HG03520 (cell line): ENCODE data around the gene BUD31.
"Not testable (repeated sequence)": the region's sequence is repeated elsewhere in the genome, so short reads cannot be mapped to it uniquely, and the experiment has no call there.

ENCODE experiments used
- ATAC-seq: cut with Tn5 transposase; IDR thresholded peaks from one replicate; pipeline ENCODE4 v1.9.1; 2021; ENCODE audit warnings: mild to moderate bottlenecking, moderate library complexity; ENCODE audit not compliant: unreplicated experiment

The BUD31 gene

DNA sequence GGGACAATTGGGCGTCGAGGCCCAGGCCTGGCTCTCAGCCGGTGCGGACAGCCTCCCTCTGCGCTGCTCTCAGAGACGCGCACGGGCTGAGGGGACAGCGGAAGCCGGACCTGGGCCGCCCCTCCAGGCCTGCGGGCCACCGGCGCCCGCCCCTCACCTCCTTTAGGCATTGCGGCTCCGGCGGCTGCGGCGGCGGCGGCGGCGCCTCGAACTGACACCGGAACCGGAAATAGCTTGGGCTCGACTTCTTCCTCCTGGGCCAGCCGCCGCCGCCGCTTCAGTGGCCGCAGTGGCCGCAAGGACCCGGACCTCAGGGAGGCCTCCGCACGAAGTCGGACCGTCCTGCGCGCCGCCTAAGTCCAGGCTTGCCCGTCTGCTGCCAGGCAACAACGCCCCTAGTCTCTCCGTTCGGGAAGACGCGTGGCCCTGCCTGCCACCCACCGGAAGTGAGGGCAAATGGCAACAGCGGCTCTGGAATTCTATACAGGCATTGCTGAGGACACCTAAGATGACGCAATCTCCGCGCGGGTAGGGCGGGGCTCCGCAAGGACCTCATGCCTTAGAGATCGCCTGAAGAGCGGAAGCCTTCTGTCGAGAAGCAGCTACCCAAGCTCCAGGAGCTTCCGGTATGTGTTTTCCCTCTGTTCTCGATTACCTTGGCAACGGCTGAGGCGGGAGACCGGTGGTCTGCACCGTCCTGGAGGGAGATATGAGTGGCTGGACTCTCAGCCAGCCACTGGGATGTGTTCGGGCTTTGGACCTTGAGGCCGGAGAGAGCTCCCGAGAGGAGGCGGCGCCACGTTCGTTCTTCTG, at the start of gene BUD31, which contains the start of gene PDAP1:
Gene BUD31, plus strand, starts transcription at position 591 of the 813 bp plus-strand sequence. CDS start 2,124 bp downstream, outside the sequence.
Gene PDAP1, minus strand, starts transcription at position 219 of the 813 bp plus-strand sequence. Its CDS starts 49 bp downstream, at position 170.
- ATAC-seq = peak; percentile 75

DNA sequence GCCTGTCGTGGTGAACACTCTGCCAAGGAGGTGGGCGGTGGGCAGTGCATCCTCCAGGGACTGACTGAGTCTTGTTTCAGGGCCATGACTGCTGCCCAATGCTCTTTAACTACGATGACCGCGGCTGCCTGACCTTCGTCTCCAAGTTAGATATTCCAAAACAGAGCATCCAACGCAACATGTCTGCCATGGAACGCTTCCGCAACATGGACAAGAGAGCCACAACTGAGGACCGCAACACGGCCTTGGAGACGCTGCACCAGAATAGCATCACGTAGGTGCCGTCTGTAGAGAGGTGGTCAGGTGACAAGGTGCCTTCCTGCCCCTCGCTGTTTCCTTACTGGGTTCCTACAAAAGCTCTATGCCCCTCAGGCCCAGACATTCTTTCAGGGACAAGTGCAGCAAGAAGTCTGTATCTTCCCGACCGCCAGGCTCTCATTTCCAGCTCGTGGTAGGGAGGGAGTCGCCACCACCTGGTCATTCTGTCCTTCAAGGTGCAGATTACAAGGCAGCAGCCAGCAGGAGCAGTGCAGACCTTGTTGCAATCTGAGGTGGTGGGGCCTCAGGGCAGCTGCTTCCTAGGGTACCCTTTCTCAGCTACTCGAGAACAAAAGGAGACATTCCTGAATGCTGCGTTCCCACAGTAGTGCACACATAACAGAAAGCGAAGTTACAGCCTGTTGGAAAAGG, 49.2 kb upstream of the BUD31 start:
- ATAC-seq = no peak

DNA sequence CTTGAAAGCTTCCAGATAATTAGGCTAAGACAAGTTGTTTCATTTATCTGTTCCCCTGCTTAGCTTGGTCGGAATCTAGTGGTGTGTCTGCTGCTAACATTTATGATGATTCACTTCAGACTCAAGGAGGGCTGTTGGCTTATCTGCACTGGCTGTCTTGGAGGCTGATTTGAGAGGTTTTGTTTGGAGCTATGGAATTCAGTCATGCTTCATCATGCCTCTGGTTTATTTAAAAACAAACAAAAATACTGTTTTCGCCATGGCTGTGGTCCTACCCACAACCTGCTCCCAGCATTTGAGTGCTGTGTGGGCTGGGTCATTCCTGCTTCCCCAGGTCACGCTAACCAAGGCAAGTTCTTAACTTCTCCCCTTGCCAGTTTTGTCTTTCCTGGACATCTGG, 46.0 kb upstream of the BUD31 start:
- ATAC-seq = no peak

DNA sequence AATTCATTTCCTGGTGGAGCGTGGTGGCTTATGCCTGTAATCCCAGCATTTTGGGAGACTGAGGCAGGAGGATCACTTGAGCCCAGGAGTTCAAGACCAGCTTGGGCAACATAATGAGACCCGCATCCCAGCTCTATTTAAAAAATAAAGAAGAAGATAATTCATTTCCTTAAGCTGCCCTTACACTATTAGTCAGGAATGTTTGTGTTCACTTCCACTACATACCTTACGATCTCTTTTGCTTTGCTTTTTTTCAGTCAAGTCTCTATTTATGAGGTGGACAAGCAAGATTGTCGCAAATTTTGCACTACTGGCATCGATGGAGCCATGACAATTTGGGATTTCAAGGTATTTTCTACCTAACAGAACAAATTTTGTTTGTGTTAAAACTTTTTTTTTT, 45.5 kb upstream of the BUD31 start:
- ATAC-seq = no peak

DNA sequence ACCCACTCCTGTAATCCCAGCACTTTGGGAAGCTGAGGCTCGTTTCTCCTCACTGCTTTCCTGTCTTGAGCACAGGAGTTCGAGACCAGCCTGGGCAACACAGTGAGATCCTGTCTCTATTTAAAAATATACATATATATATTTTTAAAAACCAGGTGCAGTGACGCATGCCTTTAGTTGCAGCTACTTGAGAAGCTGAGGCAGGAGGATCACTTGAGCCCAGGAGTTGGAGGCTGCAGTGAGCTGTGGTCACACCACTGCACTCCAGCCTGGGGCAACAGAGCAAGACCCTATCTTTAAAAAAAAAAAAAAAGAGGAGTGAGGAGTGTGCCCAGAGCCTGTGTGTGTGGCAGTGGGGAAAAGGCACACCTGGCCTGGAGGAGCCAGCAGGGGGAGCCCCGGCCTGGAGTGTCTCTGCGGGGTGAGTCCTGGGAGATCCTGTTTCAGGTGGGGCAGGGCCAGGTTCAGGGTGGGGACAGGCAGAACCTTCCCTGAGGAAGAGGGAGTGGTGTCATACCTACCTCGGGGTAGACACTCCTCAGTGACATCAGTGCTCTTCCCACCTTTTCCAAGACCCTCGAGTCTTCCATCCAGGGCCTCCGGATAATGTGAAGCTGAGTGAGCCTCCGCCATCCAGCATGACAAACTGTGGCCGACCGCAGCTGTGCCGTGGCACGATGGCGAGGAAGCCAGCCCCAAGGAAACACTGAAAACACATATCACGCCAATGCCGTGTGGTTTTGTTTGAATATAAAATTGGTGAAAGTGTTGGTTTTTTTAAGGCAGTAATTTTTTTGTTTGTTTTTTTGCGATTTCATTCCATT, 43.2 kb upstream of the BUD31 start:
- no peak for ATAC-seq

DNA sequence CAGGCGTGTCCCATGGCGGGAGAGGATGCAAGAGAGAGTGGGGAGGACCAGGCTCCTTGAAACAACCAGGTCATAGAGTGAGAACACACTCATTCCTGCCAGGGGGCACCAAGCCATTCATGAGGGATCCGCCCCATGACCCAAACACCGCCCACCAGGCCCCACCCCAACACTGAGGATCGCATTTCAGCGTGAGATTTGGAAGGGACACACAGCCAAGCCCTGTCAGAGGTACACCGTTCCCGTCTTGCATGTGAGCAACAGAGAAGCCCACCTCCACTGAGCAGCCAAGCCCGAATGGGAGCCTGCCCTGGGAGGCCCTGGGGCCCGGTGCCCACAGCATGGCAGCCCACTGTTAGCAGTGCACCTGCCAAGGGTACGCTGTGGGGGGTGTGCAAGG, 42.1 kb upstream of the BUD31 start:
- no peak for ATAC-seq

DNA sequence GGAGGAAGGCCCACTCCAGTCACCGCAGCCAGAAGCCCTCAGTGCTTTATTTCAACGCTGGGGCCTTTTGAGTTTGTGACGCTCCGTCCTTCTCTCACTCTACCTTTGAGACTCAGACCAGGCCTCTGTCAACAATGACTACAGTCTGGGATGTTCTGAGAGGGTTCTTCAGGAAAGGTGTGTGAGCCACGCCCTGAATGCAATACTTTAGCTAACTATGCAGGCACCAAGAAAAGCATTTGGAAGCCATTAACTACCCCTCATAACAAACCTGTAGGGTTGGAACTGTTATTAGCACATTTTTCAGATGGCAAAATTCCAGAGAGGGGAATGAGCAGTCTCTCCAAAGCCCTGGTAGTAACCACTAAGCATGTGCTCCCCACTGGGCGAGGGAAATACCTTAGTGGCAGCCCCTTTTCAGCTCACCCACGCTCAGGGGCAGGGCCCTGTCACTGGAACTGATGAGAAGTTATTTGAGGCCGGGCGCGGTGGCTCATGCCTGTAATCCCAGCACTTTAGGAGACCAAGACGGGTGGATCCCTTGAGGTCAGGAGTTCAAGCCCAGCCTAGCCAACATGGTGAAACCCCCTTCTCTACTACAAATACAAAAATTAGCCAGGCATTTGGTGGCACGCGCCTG, 39.9 kb upstream of the BUD31 start:
- no peak for ATAC-seq

DNA sequence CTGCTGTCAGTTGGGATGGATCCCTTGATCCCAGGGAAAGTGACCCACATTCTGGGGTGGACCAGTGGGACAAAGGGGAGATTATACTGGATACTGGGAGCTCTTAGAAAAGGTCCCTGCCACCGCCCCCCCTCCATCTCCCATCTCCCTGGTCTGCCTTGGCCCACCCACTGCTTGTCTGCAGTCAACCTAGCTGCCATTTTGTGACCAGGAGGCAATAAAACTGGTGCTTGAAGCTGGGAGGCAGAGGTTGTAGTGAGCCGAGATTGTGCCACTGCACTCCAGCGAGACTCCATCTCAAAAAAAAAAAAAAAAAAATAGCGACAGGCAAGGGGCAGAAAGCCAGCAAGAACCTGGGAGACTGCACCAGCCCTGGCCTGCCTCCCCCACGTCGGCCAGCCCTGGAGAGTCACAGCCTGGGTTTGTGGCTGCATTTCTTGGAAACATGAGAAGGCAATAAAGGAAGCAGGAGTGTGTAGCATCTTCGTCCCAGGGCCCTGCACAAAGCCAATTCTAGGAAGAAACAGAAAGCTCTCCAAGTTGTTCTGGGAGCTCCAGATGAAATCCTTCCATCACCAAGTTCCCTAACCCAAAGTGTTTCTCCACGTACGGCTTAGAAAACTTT, 38.9 kb upstream of the BUD31 start:
- no peak for ATAC-seq

DNA sequence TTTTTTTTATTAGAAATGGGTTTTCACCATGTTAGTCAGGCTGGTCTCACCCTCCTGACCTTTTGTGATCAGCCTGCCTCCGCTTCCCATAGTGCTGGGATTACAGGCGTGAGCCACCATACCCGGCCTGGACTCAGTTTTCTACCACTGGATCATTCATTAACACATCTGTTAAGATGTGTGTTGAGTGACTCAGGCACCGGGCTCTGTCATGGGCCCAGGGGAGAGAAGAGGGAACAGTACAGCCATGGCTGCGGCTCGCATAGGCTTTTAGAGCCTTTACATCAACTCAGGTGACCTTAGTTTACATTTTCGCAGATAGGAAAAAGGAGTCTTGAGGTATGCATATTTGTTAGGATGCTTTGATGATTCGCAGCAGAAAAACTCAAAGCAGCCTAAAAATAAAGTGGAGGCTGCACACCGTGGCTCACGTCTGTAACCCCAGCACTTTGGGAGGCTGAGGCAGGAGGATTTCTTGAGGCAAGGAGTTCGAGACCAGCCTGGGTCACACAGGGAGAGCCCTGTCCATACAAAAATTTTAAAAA, 37.3 kb upstream of the BUD31 start:
- no peak for ATAC-seq

DNA sequence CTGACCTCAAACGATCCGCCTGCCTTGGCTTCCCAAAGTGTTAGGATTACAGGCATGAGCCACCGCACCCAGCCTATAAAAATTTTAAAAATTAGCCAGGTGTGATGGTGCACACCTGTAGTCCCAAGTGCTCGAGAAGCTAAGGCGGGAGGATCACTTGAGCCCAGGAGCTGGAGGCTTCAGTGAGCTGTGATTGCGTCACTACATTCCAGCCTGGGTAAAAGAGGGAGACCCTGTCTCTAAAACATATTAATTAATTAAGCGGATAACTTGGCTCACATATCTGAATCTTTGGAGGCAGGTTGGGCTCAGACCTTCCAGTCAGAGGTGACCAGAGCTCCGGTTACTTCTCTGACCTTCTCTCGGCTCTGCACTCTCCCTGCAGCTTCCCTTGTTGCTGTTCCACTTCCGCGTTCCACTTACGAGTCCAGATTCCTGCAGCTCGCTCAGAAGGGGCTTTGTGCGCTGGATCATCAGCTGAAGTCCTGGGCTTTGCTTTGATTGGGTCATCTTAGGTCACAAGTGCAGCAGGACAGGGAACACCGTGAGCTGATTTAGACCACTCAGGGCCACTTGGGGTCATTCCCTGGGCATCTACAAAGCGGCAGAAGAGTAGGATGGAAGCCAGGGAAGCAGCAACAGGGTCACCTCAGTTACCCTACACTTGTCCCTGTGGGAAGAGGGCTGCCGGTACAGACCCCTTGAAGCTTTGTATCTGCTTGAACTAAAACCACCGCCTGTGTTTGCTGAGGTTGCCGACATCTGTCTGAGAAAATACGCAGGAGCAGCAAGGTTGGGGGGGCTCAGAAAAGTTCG, 36.3 kb upstream of the BUD31 start:
- no peak for ATAC-seq

DNA sequence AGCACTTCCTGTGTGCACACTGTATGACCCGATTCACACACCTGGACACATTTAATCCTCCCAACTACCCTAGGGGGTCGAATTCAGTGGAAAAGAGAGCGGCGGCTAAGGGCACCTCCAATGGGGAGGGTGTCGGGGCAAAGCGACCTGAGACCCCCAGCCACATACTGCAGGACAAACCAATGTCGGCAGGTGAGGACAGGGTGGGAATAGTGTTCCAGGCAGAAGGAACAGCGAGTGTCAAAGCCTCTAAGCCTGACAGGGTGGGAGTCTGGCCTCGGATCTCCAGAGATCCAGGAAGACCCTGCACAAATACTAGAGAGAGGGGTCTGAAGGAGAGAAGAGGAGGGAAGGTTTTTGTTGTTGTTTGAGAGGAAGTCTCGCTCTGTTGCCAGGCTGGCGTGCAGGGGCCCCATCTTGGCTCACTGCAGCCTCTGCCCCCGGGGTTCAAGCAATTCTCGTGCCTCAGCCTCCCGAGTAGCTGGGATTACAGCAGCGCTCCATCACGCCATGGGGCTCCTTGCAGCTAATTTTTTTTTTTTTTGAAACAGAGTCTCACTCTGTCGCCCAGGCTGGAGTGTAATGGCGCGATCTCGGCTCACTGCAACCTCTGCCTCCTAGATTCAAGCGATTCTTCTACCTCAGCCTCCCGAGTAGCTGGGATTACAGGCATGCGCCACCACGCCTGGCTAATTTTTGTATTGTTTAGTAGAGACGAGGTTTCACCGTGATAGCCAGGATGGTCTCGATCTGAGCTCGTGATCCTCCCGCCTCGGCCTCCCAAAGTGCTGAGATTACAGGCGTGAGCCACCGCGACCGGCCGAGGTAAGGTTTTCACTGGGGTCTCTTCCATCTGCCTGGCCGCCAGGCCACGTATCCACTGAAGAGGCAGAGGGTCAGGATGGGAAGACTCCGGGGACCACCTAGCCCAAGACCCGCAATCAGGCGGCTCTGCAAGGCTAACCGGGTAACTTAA, 35.4 kb upstream of the BUD31 start:
- no peak for ATAC-seq

DNA sequence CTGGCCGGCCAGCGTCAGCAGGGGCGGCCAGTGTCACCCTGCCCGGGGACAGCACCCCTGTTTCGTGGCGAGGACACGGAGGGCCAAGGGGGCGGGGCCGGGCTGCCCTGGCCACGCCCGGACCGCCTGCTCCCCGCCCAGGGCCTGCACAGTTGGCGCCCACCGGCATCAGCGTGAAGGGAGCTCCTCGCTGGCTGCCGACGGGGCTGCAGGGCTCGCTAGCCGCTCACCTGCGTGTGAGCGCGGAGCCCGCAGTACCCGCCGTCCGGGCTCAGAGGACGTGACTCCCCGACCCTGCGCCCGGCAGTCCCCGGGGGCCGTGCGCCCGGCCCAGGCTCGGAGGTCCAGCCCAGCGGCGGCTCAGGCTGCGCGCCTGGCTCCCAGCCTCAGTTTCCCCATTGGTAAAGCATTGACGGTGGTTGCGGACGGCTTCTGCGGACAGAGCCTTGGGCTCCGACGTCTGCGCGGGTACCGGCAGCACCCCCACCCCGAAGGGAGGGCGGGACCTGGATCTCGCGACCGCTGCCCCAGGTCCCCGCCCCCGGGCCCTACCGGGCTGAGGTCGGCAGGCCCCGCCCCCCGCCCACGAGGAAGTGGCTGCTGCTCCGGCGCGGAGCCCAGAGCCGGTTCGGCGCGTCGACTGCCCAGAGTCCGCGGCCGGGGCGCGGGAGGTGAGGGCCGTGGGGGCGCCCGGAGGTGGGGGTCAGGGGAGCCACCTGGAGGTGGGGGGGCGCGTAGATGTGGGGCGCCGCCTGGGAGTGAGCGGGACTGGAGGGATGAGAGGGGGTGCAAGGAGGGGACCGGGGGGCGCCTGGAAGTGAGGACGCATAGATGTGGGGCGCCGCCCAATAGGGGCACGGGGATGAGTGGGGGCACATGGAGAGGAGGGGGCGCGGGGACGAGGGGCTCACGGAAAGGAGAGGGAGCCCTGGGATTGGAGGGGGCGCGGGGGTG, 34.4 kb upstream of the BUD31 start, which contains the start of gene ARPC1B:
Gene ARPC1B, plus strand, starts transcription at position 620 of the 954 bp plus-strand sequence. CDS start 10,985 bp downstream, outside the sequence.
- peak; percentile 59 for ATAC-seq

DNA sequence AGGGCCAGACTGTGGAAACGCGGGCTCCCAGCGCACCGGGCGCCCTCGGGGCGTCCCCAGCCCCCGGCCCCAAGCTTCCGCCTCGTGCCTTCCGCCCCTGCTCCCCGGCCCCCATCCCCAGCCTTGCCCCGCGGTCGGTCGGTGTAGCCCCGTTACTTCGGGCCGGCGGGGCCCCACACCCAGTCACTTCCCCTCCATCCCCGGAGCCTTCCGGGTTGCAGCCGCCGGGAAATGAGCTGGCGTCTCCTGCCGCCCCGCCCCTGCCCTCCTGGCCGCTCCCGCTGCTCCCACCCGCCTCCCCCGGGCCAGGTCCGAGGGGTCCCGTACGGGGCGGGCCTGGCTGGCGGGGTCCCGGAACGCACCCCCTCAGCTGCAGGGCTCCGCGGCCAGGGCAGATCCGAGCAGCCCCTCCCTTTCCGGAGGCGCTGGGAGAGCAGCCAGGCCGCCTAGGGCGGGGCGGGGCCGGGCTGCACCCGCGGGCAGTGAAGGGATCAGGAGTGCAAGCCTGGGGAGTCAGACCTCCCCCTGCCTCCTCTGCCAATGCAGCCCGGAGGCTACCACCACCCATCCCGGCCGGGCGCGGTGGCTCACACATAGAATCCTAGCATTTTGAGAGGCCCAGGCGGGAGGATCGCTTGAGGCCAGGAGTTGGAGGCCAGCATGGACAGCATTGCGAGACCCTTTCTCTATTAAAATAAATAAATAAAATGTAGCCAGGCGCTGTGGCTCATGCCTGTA, 33.5 kb upstream of the BUD31 start:
- no peak for ATAC-seq

DNA sequence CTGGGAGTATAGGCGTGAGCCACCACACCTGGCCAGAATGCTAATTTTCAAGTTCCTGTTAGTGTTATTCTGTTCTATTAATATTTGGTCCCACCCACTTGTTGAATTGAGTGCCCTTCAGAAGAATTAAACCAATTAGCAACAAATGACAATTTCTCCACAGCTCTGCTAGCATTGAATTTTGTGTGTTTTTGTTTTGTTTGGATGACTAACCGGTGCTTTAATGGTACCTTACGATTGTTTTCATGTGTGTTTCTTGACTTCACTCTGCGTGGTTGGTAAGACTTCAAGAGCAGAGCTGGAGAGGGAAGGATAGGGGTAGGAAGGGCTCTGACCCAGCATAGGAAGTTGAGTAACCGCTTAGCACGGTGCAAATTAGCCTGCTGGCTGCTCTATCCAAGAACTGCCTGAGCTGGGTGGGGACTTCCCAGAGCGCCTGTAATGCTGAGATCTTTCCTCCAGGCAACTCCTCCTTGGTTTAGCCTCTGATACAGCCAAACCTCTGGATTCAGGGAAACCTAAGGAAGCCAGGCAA, 29.7 kb upstream of the BUD31 start:
- no peak for ATAC-seq

DNA sequence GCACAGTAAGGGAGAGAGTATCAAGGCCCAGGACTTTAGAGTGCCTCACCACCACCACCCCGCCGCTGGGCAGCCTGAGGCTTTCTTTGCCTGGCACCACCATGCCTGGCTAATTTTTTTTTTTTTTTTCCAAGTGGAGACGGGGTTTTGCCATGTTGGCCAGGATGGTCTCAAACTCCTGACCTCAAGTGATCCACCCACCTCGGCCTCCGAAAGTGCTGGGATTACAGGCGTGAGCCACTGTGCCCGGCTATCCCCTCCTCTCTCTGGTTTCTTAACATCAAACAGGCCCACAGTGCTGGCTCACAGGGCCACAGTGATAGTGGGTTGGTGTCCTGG, 29.1 kb upstream of the BUD31 start:
- not testable (repeated sequence) for ATAC-seq
